HepG2 (cell line): ENCODE measurements around the gene SIRT7. TPM values are rescaled to one million over a fixed set of nuclear protein-coding genes. Genes with fewer than 3 reads are reported as not detected.

Experiments used
- BRF2 ChIP-seq: sonication (generic); formaldehyde crosslinking; IDR thresholded peaks from 2 replicates; pipeline ENCODE4 v1.8.1; 2022; ENCODE audit warnings: mild to moderate bottlenecking, missing genetic modification reagents
- CBX1 ChIP-seq: IDR thresholded peaks from one replicate; pipeline ENCODE4 v1.6.1; 2016; ENCODE audit warnings: antibody characterized with exemption, low read depth
- CHD2 ChIP-seq: IDR thresholded peaks from 2 replicates; pipeline ENCODE4 v1.6.1; 2011; ENCODE audit warnings: low read depth, low read length, improper control_type of control experiment
- CREM ChIP-seq, 2 experiments: sonication (generic) in 1 of 2; formaldehyde crosslinking in 1 of 2; IDR thresholded peaks; 2 replicates each; pipeline versions ENCODE4 v1.4.0 to v1.6.1; 2016 to 2020; ENCODE audit warnings: antibody characterized with exemption in 1 of 2, mild to moderate bottlenecking in 1 of 2, missing genetic modification reagents in 1 of 2
- GABPB1 ChIP-seq: IDR thresholded peaks from 2 replicates; pipeline ENCODE4 v1.6.1; 2016; ENCODE audit warnings: mild to moderate bottlenecking, missing genetic modification reagents, moderate library complexity, missing compliant biosample characterization
- HIC2 ChIP-seq: sonication (generic); formaldehyde crosslinking; IDR thresholded peaks from 2 replicates; pipeline ENCODE4 v1.9.0; 2022; ENCODE audit warnings: low read depth, missing genetic modification reagents
- IKZF4 ChIP-seq: sonication (generic); formaldehyde crosslinking; IDR thresholded peaks from 2 replicates; pipeline ENCODE4 v1.5.1; 2020; ENCODE audit warnings: borderline replicate concordance, mild to moderate bottlenecking, low read depth, missing genetic modification reagents; ENCODE audit errors: not compliant biosample characterization
- MAZ ChIP-seq, 2 experiments: sonication (generic) in 1 of 2; formaldehyde crosslinking in 1 of 2; IDR thresholded peaks; 2 replicates each; pipeline versions ENCODE4 v1.5.0 to v1.6.1; 2012 to 2020; ENCODE audit warnings: low read depth in 2 of 2, mild to moderate bottlenecking in 2 of 2, borderline replicate concordance in 1 of 2, improper control_type of control experiment in 1 of 2, low read length in 1 of 2, missing genetic modification reagents in 1 of 2, moderate library complexity in 1 of 2
- PRDM15 ChIP-seq: sonication (generic); formaldehyde crosslinking; IDR thresholded peaks from 2 replicates; pipeline ENCODE4 v1.4.0; 2020; ENCODE audit warnings: missing genetic modification reagents
- SNAPC4 ChIP-seq: sonication (generic); formaldehyde crosslinking; IDR thresholded peaks from 2 replicates; pipeline ENCODE4 v1.4.0; 2020; ENCODE audit warnings: mild to moderate bottlenecking, missing genetic modification reagents
- ZBTB14 ChIP-seq: sonication (generic); formaldehyde crosslinking; IDR thresholded peaks from 2 replicates; pipeline ENCODE4 v1.4.0; 2020; ENCODE audit warnings: missing genetic modification reagents
- ZNF382 ChIP-seq: sonication (generic); formaldehyde crosslinking; IDR thresholded peaks from 2 replicates; pipeline ENCODE4 v1.5.0; 2020; ENCODE audit warnings: missing genetic modification reagents, mild to moderate bottlenecking, borderline replicate concordance
- ZNF777 ChIP-seq: sonication (generic); formaldehyde crosslinking; IDR thresholded peaks from 2 replicates; pipeline ENCODE4 v1.4.0; 2020; ENCODE audit warnings: missing genetic modification reagents
- ZNF839 ChIP-seq: sonication (generic); formaldehyde crosslinking; IDR thresholded peaks from 2 replicates; pipeline ENCODE4 v1.4.0; 2020; ENCODE audit warnings: missing genetic modification reagents, mild to moderate bottlenecking, borderline replicate concordance
- polyA plus RNA-seq, 8 experiments: library from polyadenylated mRNA; depleted of rRNA in 3 of 8; stranded (reverse) in 7 of 8; unstranded in 1 of 8; fragments of >200 nt; fragmentation: Illumina TruSeq in 4 of 8; extraction: Trizol in 4 of 8; gene quantifications; 2 replicates each; pipeline versions ENCODE4 v1.2.1 to v1.2.3, GENCODE V29; 2011 to 2016; ENCODE audit warnings: low read depth in 4 of 8, missing spikeins in 1 of 8, mixed read lengths in 1 of 8; ENCODE audit not compliant: insufficient read depth in 1 of 8
- total RNA-seq, 5 experiments: library from RNA; depleted of rRNA; stranded (reverse); fragments of >200 nt; fragmentation: Illumina TruSeq; extraction: Trizol; gene quantifications; 2 replicates each; pipeline ENCODE4 v1.2.3, GENCODE V29; 2016; ENCODE audit warnings: low read depth in 1 of 5

Gene SIRT7
- total and polyA plus RNA-seq, 2 of the 13 experiments (the other 11 are each of a cell fraction or from before 2014, with no cell fraction given): 8.3 to 24.8 TPM

- TF ChIP-seq BRF2 (CRISPR knock-in tag) (no peak), ZNF382 (CRISPR knock-in tag) (no peak), CBX1 (no peak), MAZ (IDR thresholded peaks at IDR 0.05; ENCODE audit: borderline replicate concordance, low read depth, low read length) (no peak), MAZ (CRISPR knock-in tag; IDR thresholded peaks at IDR 0.05; ENCODE audit: low read depth) (peak; percentile 65; the same call in 1 of the 2 replicates), ZNF777 (CRISPR knock-in tag) (0 out of 2 replicates have a peak, but pooled peaks have one; percentile 44), GABPB1 (CRISPR knock-in tag) (peak; percentile 94), CREM (IDR thresholded peaks at IDR 0.05) (no peak), CREM (CRISPR knock-in tag; IDR thresholded peaks at IDR 0.05) (no peak), SNAPC4 (CRISPR knock-in tag) (no peak), ZBTB14 (no peak), CHD2 (no peak), PRDM15 (no peak), IKZF4 (peak; percentile 66), ZNF839 (CRISPR knock-in tag) (no peak), HIC2 (CRISPR knock-in tag) (no peak; the same call in 1 of the 2 replicates)
Observed at GRCh38 chr17:81917565-81918332, at the start of gene SIRT7 (continued).
